DMS153 treated with DMSO at 0.1 percent for 48 hours (cell line): ENCODE results near the gene DDX5.
A peak's percentile ranks its signal among the peaks of the same experiment; 100 is the strongest.
"Not testable (repeated sequence)": the region's sequence is repeated elsewhere in the genome, so short reads cannot be mapped to it uniquely, and the experiment has no call there.

Experiments
- DNase-seq: peaks from one replicate; lab custom pipeline; 2025; ENCODE audit not compliant: unreplicated experiment; lab: John Stamatoyannopoulos, UW

Gene DDX5

GRCh38 chr17:64508683-64509082 is 2.6 kb upstream of the DDX5 start:
- no peak for DNase-seq

- peak; percentile 74 for DNase-seq
Observed at GRCh38 chr17:64507413-64507782, 1.3 kb upstream of the DDX5 start.

- DNase-seq, result peak; percentile 95
Observed at GRCh38 chr17:64506576-64507412, 705 bp upstream of the DDX5 start, which contains the start of gene CEP95. TSS of gene CEP95 (plus strand) at chr17:64506977. CDS start at chr17:64507098, 121 bp downstream.

- peak; percentile 57 for DNase-seq
Observed at GRCh38 chr17:64505340-64506200, 519 bp downstream of the DDX5 start.

GRCh38 chr17:64504769-64505339 is 1.2 kb downstream of the DDX5 start:
- DNase-seq, result no peak

GRCh38 chr17:64503821-64504768 is 2.0 kb downstream of the DDX5 start:
- no peak for DNase-seq

GRCh38 chr17:64503341-64503740 is 2.7 kb downstream of the DDX5 start:
- DNase-seq, result no peak

GRCh38 chr17:64502809-64503208 is 3.3 kb downstream of the DDX5 start:
- no peak for DNase-seq

- DNase-seq, result no peak
Observed at GRCh38 chr17:64502021-64502420, 4.1 kb downstream of the DDX5 start.

- no peak for DNase-seq
Observed at GRCh38 chr17:64500862-64501765, 5.0 kb downstream of the DDX5 start.

GRCh38 chr17:64500487-64500859 is 5.6 kb downstream of the DDX5 start:
- no peak for DNase-seq

- DNase-seq, result no peak
Observed at GRCh38 chr17:64499805-64500486, 6.1 kb downstream of the DDX5 start.

- DNase-seq, result no peak
Observed at GRCh38 chr17:64498308-64499203, 7.5 kb downstream of the DDX5 start.

GRCh38 chr17:64497565-64498035 is 8.5 kb downstream of the DDX5 start:
- DNase-seq, result no peak

- peak; percentile 79 for DNase-seq
Observed at GRCh38 chr17:64496786-64497564, 9.1 kb downstream of the DDX5 start, which contains the start of gene POLG2. TSS of gene POLG2 (minus strand) at chr17:64497054. CDS start at chr17:64496968, 86 bp downstream.

- no peak for DNase-seq
Observed at GRCh38 chr17:64496348-64496785, 9.7 kb downstream of the DDX5 start.

GRCh38 chr17:64495300-64495699 is 10.8 kb downstream of the DDX5 start:
- not testable (repeated sequence) for DNase-seq
